ENCODE measurements around the gene PXDN. TPM values are rescaled to one million over a fixed set of nuclear protein-coding genes. Genes with fewer than 3 reads are reported as not detected.

Gene PXDN
- total RNA-seq, 4 donors from 2014 or later, result 0.72 to 10.9 (median 5.9) TPM

GRCh38 chr2:1675633-1676032 is 68.7 kb downstream of the PXDN start:
- Histone ChIP-seq H3K9me3 (no peaks in the 10 kb centered on the region), H3K36me3 (peaks cover 0 to 48% (median 15%) of the 10 kb centered on the region in 3 donors), H3K27me3 (no peaks in the 10 kb centered on the region), H3K27ac (peak overlapping the region in 3 of 4 donors; percentile 9 to 74 (median 42)), H3K4me1 (peaks cover 0 to 4% (median 0%) of the 10 kb centered on the region in 3 donors), H3K4me3 (no peak overlapping the region)
- TF ChIP-seq POLR2A (IDR thresholded peaks at IDR 0.05), result peak in 1 of 4 donors; percentile 12
- peak in 2 of 6 experiments; percentile 18 to 55 for TF ChIP-seq CTCF (IDR thresholded peaks at IDR 0.05)
- no peak for DNase-seq
- intact Hi-C loops (cut with DNase I), result no loop called here
- 28 to 53% methylated on average over 4 to 8 of the region's 8 CpGs for WGBS, 2 donors

DNA sequence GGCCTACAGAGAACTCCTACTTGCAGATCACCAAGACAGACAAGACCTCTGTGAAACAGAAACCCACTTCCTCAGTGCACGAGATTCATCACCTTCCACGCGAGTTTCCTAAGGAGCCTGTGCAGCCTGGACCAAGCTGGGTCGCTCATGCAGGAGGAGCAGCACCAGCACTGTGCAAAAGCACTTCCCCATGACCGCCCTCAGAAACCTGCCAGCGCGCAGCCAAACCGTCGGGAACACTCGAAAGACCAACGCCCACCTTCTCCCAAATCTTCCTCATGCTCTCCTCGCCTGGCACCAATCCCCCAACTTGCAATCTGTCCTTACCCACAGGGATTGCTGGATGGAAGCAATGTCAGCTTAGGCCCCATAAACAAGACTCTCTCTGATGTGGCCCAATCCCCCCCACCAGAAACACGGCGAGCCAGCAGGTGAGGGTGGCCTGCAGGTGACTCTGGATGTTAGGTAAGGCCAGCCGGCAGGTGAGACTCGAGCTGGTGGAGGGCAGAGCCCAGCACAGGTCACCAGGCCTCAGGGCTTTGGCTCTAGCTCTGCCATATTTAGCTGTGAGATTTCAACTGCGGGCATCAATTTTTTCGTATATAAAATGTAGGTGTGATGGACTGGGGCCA is 69.4 kb downstream of the PXDN start:
- intact Hi-C loops (cut with DNase I), result no loop called here
- Histone ChIP-seq H3K36me3 (peaks cover 0 to 43% (median 15%) of the 10 kb centered on the region in 3 donors), H3K4me1 (peaks cover 0 to 4% (median 0%) of the 10 kb centered on the region in 3 donors), H3K4me3 (no peak overlapping the region), H3K9me3 (no peaks in the 10 kb centered on the region), H3K27me3 (no peaks in the 10 kb centered on the region), H3K27ac (peak overlapping the region in 1 of 4 donors; percentile 9)
- DNase-seq, result no peak
- WGBS, 2 donors, result 79 to 90% methylated on average over 14 to 16 of the region's 18 CpGs
- TF ChIP-seq POLR2A (IDR thresholded peaks at IDR 0.05) (no peak), CTCF (IDR thresholded peaks at IDR 0.05) (no peak)

DNA sequence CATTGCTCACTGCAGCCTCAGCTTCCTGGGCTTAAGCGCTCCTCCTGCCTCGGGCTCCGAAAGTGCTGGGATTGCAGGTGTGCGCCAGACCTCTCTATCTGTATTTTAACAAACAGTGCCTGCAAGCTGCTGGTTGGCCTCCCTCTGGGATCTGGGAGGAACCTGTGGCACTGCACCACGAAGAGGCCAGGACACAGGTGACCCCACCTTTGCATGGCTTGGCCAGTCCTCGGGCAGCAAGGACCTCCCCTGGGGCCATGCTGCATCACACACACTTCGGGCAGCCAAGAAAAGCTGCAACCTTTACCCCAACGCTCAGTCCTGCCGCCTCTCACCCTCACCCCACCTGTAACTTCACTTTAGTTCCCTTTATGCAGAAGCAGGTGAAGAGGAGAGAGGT is 70.0 kb downstream of the PXDN start:
- WGBS, 2 donors, result 83 to 93% methylated on average over 4 to 7 of the region's 9 CpGs
- peaks cover 0 to 38% (median 11%) of the 10 kb centered on the region in 3 donors for H3K36me3 ChIP-seq
- H3K4me3 ChIP-seq, result no peak overlapping the region
- no peak overlapping the region for H3K27ac ChIP-seq
- intact Hi-C loops (cut with DNase I), result no loop called here
- no peak for DNase-seq
- no peaks in the 10 kb centered on the region for H3K27me3 ChIP-seq
- no peaks in the 10 kb centered on the region for H3K9me3 ChIP-seq
- no peak for TF ChIP-seq CTCF (IDR thresholded peaks at IDR 0.05)
- TF ChIP-seq POLR2A (IDR thresholded peaks at IDR 0.05), result no peak
- peaks cover 0 to 4% (median 0%) of the 10 kb centered on the region in 3 donors for H3K4me1 ChIP-seq

DNA sequence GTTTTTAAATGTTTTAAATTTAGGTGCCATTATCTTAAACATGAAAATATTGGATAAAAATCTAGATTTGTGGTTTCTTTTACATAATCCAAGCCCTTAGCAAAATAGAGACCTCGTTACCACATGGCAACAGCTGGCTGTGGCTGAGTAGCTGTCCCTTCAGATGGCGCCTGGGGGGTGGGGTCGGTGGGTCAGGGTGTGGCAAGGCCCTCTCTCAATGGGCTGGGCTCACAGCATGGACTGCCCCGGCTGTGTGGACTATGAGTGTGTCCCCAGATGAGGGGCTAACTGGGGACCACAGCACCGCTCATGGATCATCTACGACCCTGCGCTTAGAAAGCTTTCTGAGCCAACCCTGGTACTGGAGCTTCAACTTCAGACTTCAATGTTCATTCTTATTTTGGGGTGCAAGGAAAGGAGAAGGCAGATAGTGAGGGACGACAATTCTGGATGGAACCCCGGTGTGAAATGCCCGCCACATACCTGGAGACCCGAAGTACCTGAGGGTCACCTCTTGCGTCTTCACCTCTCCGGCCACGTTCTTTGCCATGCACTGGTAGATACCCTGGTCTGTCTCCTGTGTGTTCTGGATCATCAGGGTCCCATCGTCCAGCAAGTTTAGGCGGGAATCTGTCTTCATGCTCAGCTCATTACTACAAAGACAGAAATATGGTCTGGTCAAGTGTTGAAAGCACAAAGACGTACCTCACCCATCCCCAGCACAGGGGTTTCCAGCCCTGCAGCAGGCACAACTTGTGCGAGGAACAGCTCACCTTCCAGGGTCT is 71.0 kb downstream of the PXDN start:
- H3K27me3 ChIP-seq, result no peaks in the 10 kb centered on the region
- H3K36me3 ChIP-seq, result peaks cover 0 to 33% (median 8%) of the 10 kb centered on the region in 3 donors
- TF ChIP-seq CTCF (IDR thresholded peaks at IDR 0.05), result no peak
- no peak for TF ChIP-seq POLR2A (IDR thresholded peaks at IDR 0.05)
- no peak overlapping the region for H3K27ac ChIP-seq
- DNase-seq, result no peak
- WGBS, 2 donors, result 84 to 85% methylated on average over 16 to 18 of the region's 18 CpGs
- no peaks in the 10 kb centered on the region for H3K9me3 ChIP-seq
- intact Hi-C loops (cut with DNase I), result no loop called here
- H3K4me3 ChIP-seq, result no peak overlapping the region
- H3K4me1 ChIP-seq, result peaks cover 0 to 4% (median 0%) of the 10 kb centered on the region in 3 donors

GRCh38 chr2:1672738-1673137 is 71.6 kb downstream of the PXDN start:
- Histone ChIP-seq H3K36me3 (peaks cover 0 to 33% (median 8%) of the 10 kb centered on the region in 3 donors), H3K9me3 (no peaks in the 10 kb centered on the region), H3K27ac (no peak overlapping the region), H3K27me3 (no peaks in the 10 kb centered on the region), H3K4me1 (peaks cover 0 to 4% (median 0%) of the 10 kb centered on the region in 3 donors), H3K4me3 (no peak overlapping the region)
- 77 to 92% methylated on average over 5 of the region's 5 CpGs for WGBS, 2 donors
- intact Hi-C loops (cut with DNase I), result no loop called here
- TF ChIP-seq POLR2A (IDR thresholded peaks at IDR 0.05), result no peak
- no peak for TF ChIP-seq CTCF (IDR thresholded peaks at IDR 0.05)
- DNase-seq, result no peak

Data from esophagus squamous epithelium (tissue), 5 donors.